HG03565 (cell line): Measurements from ENCODE around the gene GEN1.

Experiments used
- ATAC-seq: cut with Tn5 transposase; IDR thresholded peaks from one replicate; pipeline ENCODE4 v1.9.1; 2021; ENCODE audit warnings: mild to moderate bottlenecking, moderate library complexity; ENCODE audit not compliant: unreplicated experiment

Gene GEN1

GRCh38 chr2:17793803-17794354 lies 39.9 kb downstream of the GEN1 start:
- ATAC-seq: no peak

- no peak for ATAC-seq
Measured at GRCh38 chr2:17795309-17795708, 41.4 kb downstream of the GEN1 start.

GRCh38 chr2:17798338-17798737 lies 44.4 kb downstream of the GEN1 start:
- no peak for ATAC-seq

- no peak for ATAC-seq
Measured at GRCh38 chr2:17799301-17800120, 45.6 kb downstream of the GEN1 start.

- no peak for ATAC-seq
Measured at GRCh38 chr2:17800219-17800618, 46.3 kb downstream of the GEN1 start.

- no peak for ATAC-seq
Measured at GRCh38 chr2:17800693-17801458, 46.9 kb downstream of the GEN1 start.

- no peak for ATAC-seq
Measured at GRCh38 chr2:17803497-17803896, 49.6 kb downstream of the GEN1 start.

GRCh38 chr2:17804358-17804757 lies 50.4 kb downstream of the GEN1 start:
- ATAC-seq: peak; percentile 66

- no peak for ATAC-seq
Measured at GRCh38 chr2:17805166-17805565, 51.2 kb downstream of the GEN1 start.

- ATAC-seq: no peak
Measured at GRCh38 chr2:17805717-17806363, 51.9 kb downstream of the GEN1 start.

- peak; percentile 33 for ATAC-seq
Measured at GRCh38 chr2:17813010-17813741, 59.2 kb downstream of the GEN1 start.

GRCh38 chr2:17813742-17814473 lies 60.0 kb downstream of the GEN1 start:
- ATAC-seq: peak; percentile 86

- ATAC-seq: no peak
Measured at GRCh38 chr2:17814601-17815000, 60.7 kb downstream of the GEN1 start.

- no peak for ATAC-seq
Measured at GRCh38 chr2:17815468-17816184, 61.7 kb downstream of the GEN1 start.

GRCh38 chr2:17816396-17817245 lies 62.7 kb downstream of the GEN1 start, which contains the start of gene MSGN1:
Gene MSGN1, plus strand, starts transcription at chr2:17816460. Its CDS starts 59 bp downstream, at chr2:17816519.
- ATAC-seq: no peak

- ATAC-seq: no peak
Measured at GRCh38 chr2:17818235-17818815, 64.4 kb downstream of the GEN1 start.

- no peak for ATAC-seq
Measured at GRCh38 chr2:17821080-17821479, 67.1 kb downstream of the GEN1 start.
